NOMO-1 treated with DMSO at 0.1 percent for 48 hours (cell line): ENCODE data around the gene BTBD7.
A peak's percentile ranks its signal among the peaks of the same experiment; 100 is the strongest.
"Not testable (repeated sequence)": the region's sequence is repeated elsewhere in the genome, so short reads cannot be mapped to it uniquely, and the experiment has no call there.

Experiments
- DNase-seq: peaks from one replicate; lab custom pipeline; 2025; ENCODE audit not compliant: unreplicated experiment; lab: John Stamatoyannopoulos, UW

The BTBD7 gene, protein sequence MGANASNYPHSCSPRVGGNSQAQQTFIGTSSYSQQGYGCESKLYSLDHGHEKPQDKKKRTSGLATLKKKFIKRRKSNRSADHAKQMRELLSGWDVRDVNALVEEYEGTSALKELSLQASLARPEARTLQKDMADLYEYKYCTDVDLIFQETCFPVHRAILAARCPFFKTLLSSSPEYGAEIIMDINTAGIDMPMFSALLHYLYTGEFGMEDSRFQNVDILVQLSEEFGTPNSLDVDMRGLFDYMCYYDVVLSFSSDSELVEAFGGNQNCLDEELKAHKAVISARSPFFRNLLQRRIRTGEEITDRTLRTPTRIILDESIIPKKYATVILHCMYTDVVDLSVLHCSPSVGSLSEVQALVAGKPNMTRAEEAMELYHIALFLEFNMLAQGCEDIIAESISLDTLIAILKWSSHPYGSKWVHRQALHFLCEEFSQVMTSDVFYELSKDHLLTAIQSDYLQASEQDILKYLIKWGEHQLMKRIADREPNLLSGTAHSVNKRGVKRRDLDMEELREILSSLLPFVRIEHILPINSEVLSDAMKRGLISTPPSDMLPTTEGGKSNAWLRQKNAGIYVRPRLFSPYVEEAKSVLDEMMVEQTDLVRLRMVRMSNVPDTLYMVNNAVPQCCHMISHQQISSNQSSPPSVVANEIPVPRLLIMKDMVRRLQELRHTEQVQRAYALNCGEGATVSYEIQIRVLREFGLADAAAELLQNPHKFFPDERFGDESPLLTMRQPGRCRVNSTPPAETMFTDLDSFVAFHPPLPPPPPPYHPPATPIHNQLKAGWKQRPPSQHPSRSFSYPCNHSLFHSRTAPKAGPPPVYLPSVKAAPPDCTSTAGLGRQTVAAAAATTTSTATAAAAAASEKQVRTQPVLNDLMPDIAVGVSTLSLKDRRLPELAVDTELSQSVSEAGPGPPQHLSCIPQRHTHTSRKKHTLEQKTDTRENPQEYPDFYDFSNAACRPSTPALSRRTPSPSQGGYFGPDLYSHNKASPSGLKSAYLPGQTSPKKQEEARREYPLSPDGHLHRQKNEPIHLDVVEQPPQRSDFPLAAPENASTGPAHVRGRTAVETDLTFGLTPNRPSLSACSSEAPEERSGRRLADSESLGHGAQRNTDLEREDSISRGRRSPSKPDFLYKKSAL

DNA sequence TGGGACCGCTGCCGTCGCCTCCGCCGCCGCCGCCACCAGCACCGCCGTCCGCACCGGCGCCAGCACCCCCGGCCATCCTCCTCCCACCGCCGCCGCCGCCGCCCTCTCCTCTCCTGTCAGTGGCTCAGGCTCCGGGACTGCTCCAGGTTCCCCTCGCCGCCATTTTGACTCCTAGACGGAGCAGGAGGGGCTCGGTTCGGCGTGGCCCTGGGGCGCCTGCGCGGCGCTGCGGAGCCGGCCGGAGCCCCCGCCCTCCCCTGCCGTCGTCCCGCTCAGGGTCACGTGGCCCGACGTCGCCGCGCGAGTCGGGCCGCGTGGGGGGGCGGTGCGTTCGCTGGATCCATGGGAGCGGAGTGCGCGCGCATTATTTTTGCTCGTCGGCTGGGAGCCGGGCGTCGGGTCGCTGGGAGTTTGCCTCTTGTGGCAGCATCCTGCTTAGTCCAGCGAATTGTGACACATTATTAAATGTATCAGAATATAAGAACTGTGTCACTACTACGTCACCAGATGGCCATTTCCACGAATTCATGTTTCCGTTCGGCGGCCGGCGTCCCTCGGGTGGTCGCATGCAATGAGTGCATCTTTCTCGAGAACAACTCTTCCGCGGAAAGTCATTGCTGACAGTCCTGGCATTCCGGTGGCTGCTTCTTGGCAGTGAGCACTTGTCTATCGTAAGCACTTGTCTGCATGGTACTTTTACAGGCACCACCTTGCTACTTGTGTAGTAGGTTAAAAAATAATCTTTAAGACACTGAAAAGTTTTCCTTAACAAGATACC, at the start of gene BTBD7:
Gene BTBD7 (minus strand): TSS at position 184 of the 778 bp plus-strand sequence. CDS start 36,985 bp downstream, outside the sequence.
- DNase-seq, result peak; percentile 91

DNA sequence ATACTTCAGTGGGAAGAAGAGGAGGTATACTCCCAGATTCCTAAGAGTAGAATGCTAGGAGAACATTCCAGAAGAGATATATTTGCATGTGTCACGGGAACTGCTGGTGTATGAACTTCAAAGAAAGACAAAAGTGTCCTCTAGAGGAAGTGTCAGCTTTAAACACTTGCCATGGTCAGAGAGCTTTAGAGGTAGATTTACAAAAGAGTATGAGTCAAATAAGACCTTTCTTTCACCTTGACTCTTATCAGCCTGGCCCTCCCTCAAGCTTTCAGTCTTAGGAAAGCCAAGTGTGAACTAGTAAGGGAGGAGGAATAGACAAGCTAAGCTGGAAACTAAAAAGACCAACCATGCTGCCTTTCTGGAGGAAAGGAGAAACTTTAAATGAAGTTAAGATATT, 48.8 kb upstream of the BTBD7 start:
- no peak for DNase-seq

DNA sequence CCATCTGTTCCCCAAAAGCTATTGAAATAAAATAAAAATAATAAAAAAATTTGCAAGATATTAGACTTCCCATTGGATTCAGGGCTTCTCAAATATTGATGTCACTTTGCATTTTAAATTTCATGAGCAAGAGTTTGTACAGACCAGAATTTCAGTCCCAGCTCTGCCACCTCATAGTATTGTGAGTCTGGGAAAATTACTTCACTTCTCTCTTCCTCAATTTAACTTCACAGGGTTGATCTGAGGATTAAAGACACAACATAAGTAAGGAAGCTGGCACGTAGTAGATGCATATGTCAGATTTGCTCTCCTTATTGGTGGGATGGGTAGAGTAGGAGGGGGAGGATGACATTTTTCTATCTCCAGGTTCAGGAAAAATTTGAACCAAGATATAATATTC, 47.0 kb upstream of the BTBD7 start:
- peak; percentile 80 for DNase-seq

GRCh38 chr14:93375673-93376156, 42.9 kb upstream of the BTBD7 start:
- peak; percentile 93 for DNase-seq

GRCh38 chr14:93369713-93370266, 37.0 kb upstream of the BTBD7 start:
- DNase-seq, result peak; percentile 92

GRCh38 chr14:93368996-93369712, 36.3 kb upstream of the BTBD7 start:
- peak; percentile 80 for DNase-seq

DNA sequence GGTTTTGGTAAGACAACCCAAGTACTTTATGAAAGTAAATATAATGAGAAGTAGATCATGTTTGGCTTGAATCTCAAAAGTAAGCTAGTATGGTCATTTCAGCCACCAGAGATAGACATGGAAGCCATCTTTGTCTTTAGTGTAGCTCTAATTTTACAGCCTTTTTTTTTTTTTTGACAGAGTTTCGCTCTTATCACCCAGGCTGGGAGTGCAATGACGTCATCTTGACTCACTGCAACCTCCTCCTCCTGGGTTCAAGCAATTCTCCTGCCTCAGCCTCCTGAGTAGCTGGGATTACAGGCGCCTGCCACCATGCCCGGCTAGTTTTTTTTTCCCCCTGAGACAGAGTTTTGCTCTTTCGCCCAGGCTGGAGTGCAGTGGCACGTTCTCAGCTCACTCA, 22.0 kb upstream of the BTBD7 start:
- not testable (repeated sequence) for DNase-seq

- no peak for DNase-seq
Measured at GRCh38 chr14:93348292-93348691, 15.5 kb upstream of the BTBD7 start.

DNA sequence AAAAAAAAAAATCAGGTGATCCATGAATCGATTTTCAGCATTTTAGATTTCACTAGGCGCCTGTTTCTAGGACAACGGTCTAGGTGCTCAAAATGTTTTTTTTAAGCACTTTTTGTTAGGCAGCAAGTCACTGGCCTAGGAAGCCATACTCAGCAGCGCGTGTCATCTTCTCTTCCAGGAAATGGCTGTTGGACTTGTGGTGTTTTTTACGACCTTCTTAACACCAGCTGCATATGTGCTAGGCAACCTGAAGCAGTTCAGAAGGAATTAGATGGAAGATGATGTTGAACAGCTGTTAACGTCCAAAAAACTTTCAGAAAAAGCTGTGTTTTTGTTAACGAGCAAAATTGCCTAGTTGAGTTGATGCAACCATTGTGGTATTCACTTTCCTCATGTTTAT, 15.0 kb upstream of the BTBD7 start:
- DNase-seq, result peak; percentile 41

GRCh38 chr14:93346926-93347721, 14.3 kb upstream of the BTBD7 start, which contains the start of gene COX8C:
Gene COX8C (plus strand): TSS chr14:93347182. CDS start chr14:93347269, 87 bp downstream.
- no peak for DNase-seq

DNA sequence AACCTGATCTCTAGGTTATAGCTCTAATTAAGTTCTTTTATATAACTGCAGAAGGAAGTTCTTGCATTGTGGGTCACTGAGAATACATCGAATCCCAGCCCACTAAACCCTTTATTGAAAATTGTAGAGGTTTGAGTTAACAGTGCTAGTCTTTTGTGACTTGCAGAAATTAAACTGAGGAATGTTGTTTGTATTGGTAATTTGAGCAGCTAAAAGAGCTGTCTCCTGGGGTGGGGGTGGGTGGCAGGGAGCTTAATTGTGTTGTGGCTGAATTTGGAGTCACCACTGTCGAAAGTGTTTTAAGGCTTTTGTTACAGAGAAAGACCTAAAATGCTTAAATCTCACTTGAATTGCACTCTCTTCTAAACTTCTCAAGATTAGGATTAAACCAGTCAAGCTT, 11.0 kb upstream of the BTBD7 start:
- no peak for DNase-seq

DNA sequence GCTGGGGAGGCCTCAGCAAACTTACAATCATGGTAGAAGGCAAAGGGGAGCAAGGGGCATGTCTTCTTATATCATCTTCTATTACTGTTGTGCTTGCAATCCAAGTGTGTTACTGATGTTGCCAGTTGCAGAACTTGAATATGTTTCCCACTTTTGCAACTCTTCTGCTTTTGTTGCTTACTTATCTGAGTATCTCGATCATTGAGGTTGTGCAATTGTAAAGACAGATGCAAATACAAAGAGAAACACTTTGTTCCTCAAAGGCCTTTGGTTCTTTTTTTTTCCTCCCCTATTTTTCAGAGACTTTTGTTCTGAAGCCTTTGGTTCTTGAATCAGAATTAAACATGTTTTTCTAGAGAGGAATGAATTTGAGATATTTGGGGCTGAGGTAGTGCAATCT, 10.4 kb upstream of the BTBD7 start:
- peak; percentile 89 for DNase-seq

DNA sequence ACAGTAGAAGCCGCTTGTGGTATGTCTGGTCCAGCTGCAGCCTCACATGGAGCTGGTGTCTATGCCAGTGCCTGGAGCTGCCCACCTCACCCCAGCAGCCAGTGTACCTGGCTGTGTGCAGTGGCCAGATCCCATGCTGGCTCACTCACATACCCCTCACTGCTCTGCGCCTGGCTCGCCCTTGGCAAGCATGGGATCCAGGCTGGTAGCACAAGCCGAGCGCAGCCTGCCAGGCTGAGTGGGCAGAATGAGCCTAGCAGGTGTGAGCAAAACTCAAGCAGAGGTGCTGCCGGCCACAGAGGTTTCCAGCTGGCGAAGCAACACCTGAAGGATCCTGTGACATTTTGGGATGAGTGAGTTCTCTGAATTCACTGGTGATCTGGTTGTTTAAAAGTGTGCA, 5.0 kb upstream of the BTBD7 start:
- DNase-seq, result no peak

DNA sequence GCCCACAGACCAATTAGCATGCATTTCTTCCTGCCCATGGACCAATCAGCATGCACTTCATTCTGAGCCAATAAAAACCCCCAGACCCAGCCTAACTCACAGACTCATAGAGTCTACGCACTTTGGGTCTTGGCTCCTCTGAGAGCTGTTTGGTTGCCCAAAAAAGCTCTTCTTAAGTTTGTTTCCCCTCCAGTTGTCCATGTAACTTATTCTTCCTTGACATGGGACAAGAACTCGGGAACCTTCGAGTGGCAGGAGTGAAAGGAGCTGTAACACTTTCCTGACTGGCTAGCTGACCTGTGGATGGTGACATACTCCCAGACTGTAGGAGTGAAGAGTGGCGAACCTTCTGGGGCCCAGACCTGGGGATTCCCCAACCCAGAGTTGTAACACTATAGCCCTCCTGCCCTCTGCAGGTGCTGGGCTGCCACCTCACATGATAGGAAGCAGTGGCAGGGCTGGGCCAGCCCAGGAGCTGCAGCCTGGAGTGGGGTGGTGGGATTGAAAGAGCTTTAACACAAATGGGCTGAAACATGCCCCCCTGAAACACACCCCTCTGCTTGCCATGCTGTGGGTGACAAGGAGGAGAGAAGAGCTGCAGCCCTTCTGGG, 4.4 kb upstream of the BTBD7 start:
- no peak for DNase-seq

- no peak for DNase-seq
Measured at GRCh38 chr14:93333631-93334103, 831 bp upstream of the BTBD7 start.

GRCh38 chr14:93332397-93332852, 411 bp downstream of the BTBD7 start:
- no peak for DNase-seq

- no peak for DNase-seq
Measured at GRCh38 chr14:93331728-93332396, 974 bp downstream of the BTBD7 start.
